Measurements from ENCODE around the gene PRODH. TPM values are rescaled to one million over a fixed set of nuclear protein-coding genes. Genes with fewer than 3 reads are reported as not detected.

The PRODH gene
- polyA plus RNA-seq, 3 donors, result not detected

GRCh38 chr22:18978506-18978905 is 42.4 kb upstream of the PRODH start:
- no peak for DNase-seq
- Mint-ChIP-seq H3K4me1 (no peaks in the 10 kb centered on the region), H3K9me3 (peaks cover 6 to 21% (median 16%) of the 10 kb centered on the region in 7 donors), H3K27ac (no peak overlapping the region), H3K4me3 (no peak overlapping the region), H3K27me3 (ENCODE audit: low read depth in 3 of 3) (peaks cover 9 to 11% (median 9%) of the 10 kb centered on the region in 3 donors), H3K36me3 (no peaks in the 10 kb centered on the region)
- H3K9ac ChIP-seq (ENCODE audit: insufficient read depth, low read length, poor library complexity, severe bottlenecking), result no peak overlapping the region
- WGBS (ENCODE audit: insufficient coverage), result 86% methylated on average over 9 of the region's 9 CpGs
- no peak overlapping the region for H2AFZ ChIP-seq (ENCODE audit: insufficient read depth, low read depth, low read length, poor library complexity, severe bottlenecking)
- TF ChIP-seq CTCF (IDR thresholded peaks at IDR 0.05), result no peak
- intact Hi-C loops (cut with micrococcal nuclease), result no loop called here
- H3K79me2 ChIP-seq (ENCODE audit: insufficient read depth, low read length), result no peaks in the 10 kb centered on the region
- H3K27ac ChIP-seq (ENCODE audit: low read depth in 1 of 2, low read length in 2 of 2), result no peak overlapping the region
- H3K27me3 ChIP-seq (ENCODE audit: control insufficient read depth in 2 of 2, insufficient read depth in 2 of 2, low read length in 2 of 2), result no peaks in the 10 kb centered on the region
- no peak overlapping the region for H3K4me3 ChIP-seq (replicated peaks in 1 of 3; ENCODE audit: low read depth in 2 of 3, low read length in 3 of 3)
- peaks cover 7 to 10% of the 10 kb centered on the region in 2 donors for H3K9me3 ChIP-seq (replicated peaks in 1 of 2; ENCODE audit: control insufficient read depth in 1 of 2, insufficient read depth in 1 of 2, low read length in 2 of 2)
- H3K36me3 ChIP-seq (replicated peaks in 1 of 2; ENCODE audit: control insufficient read depth in 1 of 2, insufficient read depth in 2 of 2, low read length in 2 of 2), result no peaks in the 10 kb centered on the region
- no peak overlapping the region for H3K4me2 ChIP-seq (replicated peaks; ENCODE audit: extremely low read depth, low read length, poor library complexity, severe bottlenecking)
- H4K20me1 ChIP-seq (ENCODE audit: insufficient read depth, low read length), result no peaks in the 10 kb centered on the region
- H3K4me1 ChIP-seq (ENCODE audit: control insufficient read depth in 1 of 2, insufficient read depth in 2 of 2, low read length in 2 of 2), result no peaks in the 10 kb centered on the region

GRCh38 chr22:18977824-18978425 is 41.8 kb upstream of the PRODH start:
- peaks cover 9 to 11% (median 9%) of the 10 kb centered on the region in 3 donors for H3K27me3 Mint-ChIP-seq (ENCODE audit: low read depth in 3 of 3)
- no peak for TF ChIP-seq CTCF (IDR thresholded peaks at IDR 0.05)
- Histone ChIP-seq H3K36me3 (replicated peaks in 1 of 2; ENCODE audit: control insufficient read depth in 1 of 2, insufficient read depth in 2 of 2, low read length in 2 of 2) (no peaks in the 10 kb centered on the region), H3K4me1 (ENCODE audit: control insufficient read depth in 1 of 2, insufficient read depth in 2 of 2, low read length in 2 of 2) (no peaks in the 10 kb centered on the region), H3K9me3 (replicated peaks in 1 of 2; ENCODE audit: control insufficient read depth in 1 of 2, insufficient read depth in 1 of 2, low read length in 2 of 2) (peaks cover 7 to 10% of the 10 kb centered on the region in 2 donors), H2AFZ (ENCODE audit: insufficient read depth, low read depth, low read length, poor library complexity, severe bottlenecking) (no peak overlapping the region), H3K27ac (ENCODE audit: low read depth in 1 of 2, low read length in 2 of 2) (no peak overlapping the region), H4K20me1 (ENCODE audit: insufficient read depth, low read length) (no peaks in the 10 kb centered on the region), H3K79me2 (ENCODE audit: insufficient read depth, low read length) (no peaks in the 10 kb centered on the region), H3K27me3 (ENCODE audit: control insufficient read depth in 2 of 2, insufficient read depth in 2 of 2, low read length in 2 of 2) (no peaks in the 10 kb centered on the region), H3K4me3 (replicated peaks in 1 of 3; ENCODE audit: low read depth in 2 of 3, low read length in 3 of 3) (no peak overlapping the region), H3K9ac (ENCODE audit: insufficient read depth, low read length, poor library complexity, severe bottlenecking) (no peak overlapping the region), H3K4me2 (replicated peaks; ENCODE audit: extremely low read depth, low read length, poor library complexity, severe bottlenecking) (no peak overlapping the region)
- no peak overlapping the region for H3K4me3 Mint-ChIP-seq
- no peaks in the 10 kb centered on the region for H3K36me3 Mint-ChIP-seq
- no peak overlapping the region for H3K27ac Mint-ChIP-seq
- peaks cover 6 to 21% (median 16%) of the 10 kb centered on the region in 7 donors for H3K9me3 Mint-ChIP-seq
- no peak for DNase-seq
- intact Hi-C loops (cut with micrococcal nuclease), result no loop called here
- 89% methylated on average over 8 of the region's 9 CpGs for WGBS (ENCODE audit: insufficient coverage)
- no peaks in the 10 kb centered on the region for H3K4me1 Mint-ChIP-seq

Measured in CD14-positive monocyte (primary cell).